Measurements from ENCODE around the gene UBE2Q1.

DNA sequence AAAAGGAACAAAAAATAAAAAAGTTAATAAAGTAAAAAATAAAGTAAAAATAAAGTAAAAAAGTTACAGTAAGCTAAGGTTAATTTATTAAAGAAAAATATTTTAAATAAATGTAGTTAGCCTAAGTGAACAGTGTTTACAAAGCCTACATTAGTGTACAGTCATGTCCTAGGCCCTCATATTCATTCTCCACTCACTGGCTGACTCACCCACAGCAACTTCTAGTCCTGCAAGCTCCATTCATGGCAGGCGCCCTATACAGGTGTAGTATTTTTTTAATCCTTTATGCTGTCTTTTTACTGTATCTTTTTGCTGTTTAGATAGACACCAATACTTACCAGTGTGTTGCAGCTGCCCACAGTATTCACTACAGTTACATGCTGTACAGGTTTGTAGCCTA, 37.2 kb upstream of the UBE2Q1 start:
- TF ChIP-seq, protein P1, sequence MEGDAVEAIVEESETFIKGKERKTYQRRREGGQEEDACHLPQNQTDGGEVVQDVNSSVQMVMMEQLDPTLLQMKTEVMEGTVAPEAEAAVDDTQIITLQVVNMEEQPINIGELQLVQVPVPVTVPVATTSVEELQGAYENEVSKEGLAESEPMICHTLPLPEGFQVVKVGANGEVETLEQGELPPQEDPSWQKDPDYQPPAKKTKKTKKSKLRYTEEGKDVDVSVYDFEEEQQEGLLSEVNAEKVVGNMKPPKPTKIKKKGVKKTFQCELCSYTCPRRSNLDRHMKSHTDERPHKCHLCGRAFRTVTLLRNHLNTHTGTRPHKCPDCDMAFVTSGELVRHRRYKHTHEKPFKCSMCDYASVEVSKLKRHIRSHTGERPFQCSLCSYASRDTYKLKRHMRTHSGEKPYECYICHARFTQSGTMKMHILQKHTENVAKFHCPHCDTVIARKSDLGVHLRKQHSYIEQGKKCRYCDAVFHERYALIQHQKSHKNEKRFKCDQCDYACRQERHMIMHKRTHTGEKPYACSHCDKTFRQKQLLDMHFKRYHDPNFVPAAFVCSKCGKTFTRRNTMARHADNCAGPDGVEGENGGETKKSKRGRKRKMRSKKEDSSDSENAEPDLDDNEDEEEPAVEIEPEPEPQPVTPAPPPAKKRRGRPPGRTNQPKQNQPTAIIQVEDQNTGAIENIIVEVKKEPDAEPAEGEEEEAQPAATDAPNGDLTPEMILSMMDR (IDR thresholded peaks at IDR 0.05), result no peak
- no peak for TF ChIP-seq POLR2A (IDR thresholded peaks at IDR 0.05)
